ENCODE results near the gene NOTCH2.

The NOTCH2 gene

GRCh38 chr1:119902775-119903442 is 166.6 kb downstream of the NOTCH2 start:
- no peak for DNase-seq

GRCh38 chr1:119898981-119899720 is 170.3 kb downstream of the NOTCH2 start:
- DNase-seq: no peak

- DNase-seq: no peak
Measured at GRCh38 chr1:119898530-119898929, 170.9 kb downstream of the NOTCH2 start.

GRCh38 chr1:119896303-119896702 is 173.2 kb downstream of the NOTCH2 start, which contains the start of gene ADAM30:
Gene ADAM30 (minus strand): TSS chr1:119896515. CDS start chr1:119896336, 179 bp downstream.
- DNase-seq: no peak

- DNase-seq: no peak
Measured at GRCh38 chr1:119895102-119895501, 174.4 kb downstream of the NOTCH2 start.

GRCh38 chr1:119893827-119894700 is 175.4 kb downstream of the NOTCH2 start:
- DNase-seq: no peak

GRCh38 chr1:119893238-119893791 is 176.1 kb downstream of the NOTCH2 start:
- no peak for DNase-seq

GRCh38 chr1:119891386-119891785 is 178.1 kb downstream of the NOTCH2 start:
- DNase-seq: no peak

- no peak for DNase-seq
Measured at GRCh38 chr1:119888476-119888875, 181.0 kb downstream of the NOTCH2 start.

GRCh38 chr1:119887427-119887826 is 182.0 kb downstream of the NOTCH2 start:
- no peak for DNase-seq

GRCh38 chr1:119885903-119886783 is 183.3 kb downstream of the NOTCH2 start:
- DNase-seq: peak; percentile 32

GRCh38 chr1:119884711-119885110 is 184.8 kb downstream of the NOTCH2 start:
- DNase-seq: no peak

- DNase-seq: no peak
Measured at GRCh38 chr1:119883826-119884225, 185.6 kb downstream of the NOTCH2 start.

- DNase-seq: no peak
Measured at GRCh38 chr1:119882132-119883049, 187.1 kb downstream of the NOTCH2 start.

- no peak for DNase-seq
Measured at GRCh38 chr1:119879510-119880434, 189.7 kb downstream of the NOTCH2 start.

GRCh38 chr1:119878171-119878570 is 191.3 kb downstream of the NOTCH2 start:
- DNase-seq: no peak

- DNase-seq: no peak
Measured at GRCh38 chr1:119874186-119874585, 195.3 kb downstream of the NOTCH2 start.

- DNase-seq: peak; percentile 68
Measured at GRCh38 chr1:119873135-119874015, 196.1 kb downstream of the NOTCH2 start.

- DNase-seq: peak; percentile 23
Measured at GRCh38 chr1:119871881-119872280, 197.6 kb downstream of the NOTCH2 start.

All from HCEC 1CT (cell line).